Activated T-helper 17 cell treated with anti-CD3 and anti-CD28 coated beads, Interleukin-2, amount 50 U/mL, for 72 hours (primary cell): ENCODE measurements around the gene SLC43A1. TPM values are rescaled to one million over a fixed set of nuclear protein-coding genes. Genes with fewer than 3 reads are reported as not detected.

ENCODE experiments used
- ATAC-seq: fragments of 150-1000 bp; cut with Tn5 transposase; replicated peaks from 2 replicates; pipeline ENCODE4 v1.10.0; 2021; ENCODE audit warnings: mild to moderate bottlenecking, moderate library complexity
- H3K27ac Mint-ChIP-seq: one replicate; pipeline ENCODE4 v1.8.0; 2022; ENCODE audit warnings: mixed read lengths
- H3K27me3 Mint-ChIP-seq: one replicate; pipeline ENCODE4 v1.8.0; 2022; ENCODE audit warnings: mixed read lengths
- H3K36me3 Mint-ChIP-seq: one replicate; pipeline ENCODE4 v1.8.0; 2022; ENCODE audit warnings: low read depth, mild to moderate bottlenecking, mixed read lengths
- H3K4me1 Mint-ChIP-seq: one replicate; pipeline ENCODE4 v1.8.0; 2022; ENCODE audit warnings: mixed read lengths
- H3K4me3 Mint-ChIP-seq: one replicate; pipeline ENCODE4 v1.8.0; 2022; ENCODE audit warnings: mild to moderate bottlenecking, mixed read lengths
- H3K9me3 Mint-ChIP-seq: one replicate; pipeline ENCODE4 v1.8.0; 2022; ENCODE audit warnings: mixed read lengths
- total RNA-seq, 2 donors: library from RNA; stranded (reverse); gene quantifications; one replicate each; pipeline ENCODE4 v1.2.3, GENCODE V29; 2022

SLC43A1 gene
- 10 to 100 TPM in 1 of 2 donors, 1 to 10 TPM in 1; 9.1 to 20.0 TPM for total RNA-seq

GRCh38 chr11:57515332-57516060 lies at the start of gene SLC43A1:
Gene SLC43A1, minus strand, starts transcription at chr11:57515702. Its CDS starts 1,591 bp downstream, at chr11:57514111.
- Mint-ChIP-seq H3K27ac (peak within 1 kb of the TSS; percentile 87), H3K36me3 (no peaks in the 10 kb centered on the region), H3K9me3 (no peaks in the 10 kb centered on the region), H3K4me1 (no peaks in the 10 kb centered on the region), H3K27me3 (no peaks in the 10 kb centered on the region), H3K4me3 (peak within 1 kb of the TSS; percentile 96)
- ATAC-seq, result peak; percentile 67

GRCh38 chr11:57562596-57562995 lies 47.1 kb upstream of the SLC43A1 start:
- H3K27me3 Mint-ChIP-seq, result no peaks in the 10 kb centered on the region
- ATAC-seq, result no peak
- peaks cover 30% of the 10 kb centered on the region for H3K4me1 Mint-ChIP-seq
- peaks cover 72% of the 10 kb centered on the region for H3K36me3 Mint-ChIP-seq
- H3K9me3 Mint-ChIP-seq, result no peaks in the 10 kb centered on the region
- peak overlapping the region; percentile 98 for H3K27ac Mint-ChIP-seq
- H3K4me3 Mint-ChIP-seq, result no peak overlapping the region

- Mint-ChIP-seq H3K4me1 (peaks cover 25% of the 10 kb centered on the region), H3K4me3 (no peak overlapping the region), H3K36me3 (peaks cover 86% of the 10 kb centered on the region), H3K27me3 (no peaks in the 10 kb centered on the region), H3K9me3 (no peaks in the 10 kb centered on the region), H3K27ac (no peak overlapping the region)
- no peak for ATAC-seq
These were observed 44.6 kb upstream of the SLC43A1 start for GRCh38 chr11:57560146-57560545.

- Mint-ChIP-seq H3K36me3 (peaks cover 96% of the 10 kb centered on the region), H3K27me3 (no peaks in the 10 kb centered on the region), H3K4me3 (no peak overlapping the region), H3K27ac (no peak overlapping the region), H3K4me1 (peaks cover 1% of the 10 kb centered on the region), H3K9me3 (no peaks in the 10 kb centered on the region)
- no peak for ATAC-seq
These were observed 40.5 kb upstream of the SLC43A1 start for GRCh38 chr11:57556041-57556440.

GRCh38 chr11:57555393-57555792 lies 39.9 kb upstream of the SLC43A1 start:
- no peak overlapping the region for H3K4me3 Mint-ChIP-seq
- no peaks in the 10 kb centered on the region for H3K9me3 Mint-ChIP-seq
- H3K4me1 Mint-ChIP-seq, result no peaks in the 10 kb centered on the region
- H3K27ac Mint-ChIP-seq, result no peak overlapping the region
- no peak for ATAC-seq
- H3K27me3 Mint-ChIP-seq, result no peaks in the 10 kb centered on the region
- peaks cover 97% of the 10 kb centered on the region for H3K36me3 Mint-ChIP-seq

GRCh38 chr11:57552479-57552878 lies 37.0 kb upstream of the SLC43A1 start:
- Mint-ChIP-seq H3K27me3 (no peaks in the 10 kb centered on the region), H3K27ac (no peak overlapping the region), H3K4me3 (no peak overlapping the region), H3K36me3 (peaks cover 96% of the 10 kb centered on the region), H3K9me3 (no peaks in the 10 kb centered on the region), H3K4me1 (no peaks in the 10 kb centered on the region)
- no peak for ATAC-seq

- Mint-ChIP-seq H3K36me3 (peaks cover 94% of the 10 kb centered on the region), H3K27ac (peak overlapping the region; percentile 15)
These were observed 36.4 kb upstream of the SLC43A1 start for GRCh38 chr11:57551941-57552340.

GRCh38 chr11:57549983-57550382 lies 34.5 kb upstream of the SLC43A1 start:
- no peak overlapping the region for H3K27ac Mint-ChIP-seq
- no peak for ATAC-seq
- no peaks in the 10 kb centered on the region for H3K4me1 Mint-ChIP-seq
- H3K36me3 Mint-ChIP-seq, result peaks cover 81% of the 10 kb centered on the region
- no peak overlapping the region for H3K4me3 Mint-ChIP-seq
- no peaks in the 10 kb centered on the region for H3K9me3 Mint-ChIP-seq
- no peaks in the 10 kb centered on the region for H3K27me3 Mint-ChIP-seq

More at GRCh38 chr11:57551941-57552340, 36.4 kb upstream of the SLC43A1 start:
- Mint-ChIP-seq H3K4me3 (no peak overlapping the region), H3K4me1 (no peaks in the 10 kb centered on the region), H3K27me3 (no peaks in the 10 kb centered on the region), H3K9me3 (no peaks in the 10 kb centered on the region)
- no peak for ATAC-seq

GRCh38 chr11:57547854-57548377 lies 32.4 kb upstream of the SLC43A1 start:
- Mint-ChIP-seq H3K4me3 (no peak overlapping the region), H3K36me3 (peaks cover 61% of the 10 kb centered on the region), H3K27me3 (no peaks in the 10 kb centered on the region), H3K4me1 (no peaks in the 10 kb centered on the region), H3K27ac (peak overlapping the region; percentile 56), H3K9me3 (no peaks in the 10 kb centered on the region)
- ATAC-seq, result peak; percentile 18

- peak; percentile 77 for ATAC-seq
- H3K4me3 Mint-ChIP-seq, result no peak overlapping the region
- no peaks in the 10 kb centered on the region for H3K27me3 Mint-ChIP-seq
- peak overlapping the region; percentile 56 for H3K27ac Mint-ChIP-seq
- peaks cover 56% of the 10 kb centered on the region for H3K36me3 Mint-ChIP-seq
- no peaks in the 10 kb centered on the region for H3K9me3 Mint-ChIP-seq
- no peaks in the 10 kb centered on the region for H3K4me1 Mint-ChIP-seq
These were observed 31.5 kb upstream of the SLC43A1 start for GRCh38 chr11:57546869-57547475.

- no peaks in the 10 kb centered on the region for H3K27me3 Mint-ChIP-seq
- H3K36me3 Mint-ChIP-seq, result peaks cover 51% of the 10 kb centered on the region
- H3K4me1 Mint-ChIP-seq, result no peaks in the 10 kb centered on the region
- no peak overlapping the region for H3K4me3 Mint-ChIP-seq
- no peak for ATAC-seq
- H3K27ac Mint-ChIP-seq, result no peak overlapping the region
- H3K9me3 Mint-ChIP-seq, result no peaks in the 10 kb centered on the region
These were observed 30.9 kb upstream of the SLC43A1 start for GRCh38 chr11:57546451-57546850.

- H3K36me3 Mint-ChIP-seq, result peaks cover 47% of the 10 kb centered on the region
- H3K4me3 Mint-ChIP-seq, result no peak overlapping the region
- no peaks in the 10 kb centered on the region for H3K9me3 Mint-ChIP-seq
- H3K4me1 Mint-ChIP-seq, result no peaks in the 10 kb centered on the region
- ATAC-seq, result no peak
- H3K27me3 Mint-ChIP-seq, result no peaks in the 10 kb centered on the region
- H3K27ac Mint-ChIP-seq, result no peak overlapping the region
These were observed 30.4 kb upstream of the SLC43A1 start for GRCh38 chr11:57545883-57546282.

GRCh38 chr11:57544566-57544965 lies 29.1 kb upstream of the SLC43A1 start:
- Mint-ChIP-seq H3K27me3 (no peaks in the 10 kb centered on the region), H3K4me1 (no peaks in the 10 kb centered on the region), H3K4me3 (no peak overlapping the region), H3K36me3 (peaks cover 38% of the 10 kb centered on the region), H3K27ac (no peak overlapping the region), H3K9me3 (no peaks in the 10 kb centered on the region)
- ATAC-seq, result no peak

GRCh38 chr11:57543593-57543992 lies 28.1 kb upstream of the SLC43A1 start:
- Mint-ChIP-seq H3K9me3 (no peaks in the 10 kb centered on the region), H3K36me3 (peaks cover 30% of the 10 kb centered on the region), H3K27ac (no peak overlapping the region), H3K27me3 (no peaks in the 10 kb centered on the region), H3K4me1 (no peaks in the 10 kb centered on the region), H3K4me3 (no peak overlapping the region)
- ATAC-seq, result no peak

- ATAC-seq, result no peak
- no peaks in the 10 kb centered on the region for H3K9me3 Mint-ChIP-seq
- no peaks in the 10 kb centered on the region for H3K4me1 Mint-ChIP-seq
- H3K27me3 Mint-ChIP-seq, result no peaks in the 10 kb centered on the region
- H3K36me3 Mint-ChIP-seq, result peaks cover 20% of the 10 kb centered on the region
- peak overlapping the region; percentile 50 for H3K27ac Mint-ChIP-seq
- H3K4me3 Mint-ChIP-seq, result no peak overlapping the region
These were observed 27.1 kb upstream of the SLC43A1 start for GRCh38 chr11:57542582-57542981.
